Measurements from ENCODE around the gene SMIM35.

DNA sequence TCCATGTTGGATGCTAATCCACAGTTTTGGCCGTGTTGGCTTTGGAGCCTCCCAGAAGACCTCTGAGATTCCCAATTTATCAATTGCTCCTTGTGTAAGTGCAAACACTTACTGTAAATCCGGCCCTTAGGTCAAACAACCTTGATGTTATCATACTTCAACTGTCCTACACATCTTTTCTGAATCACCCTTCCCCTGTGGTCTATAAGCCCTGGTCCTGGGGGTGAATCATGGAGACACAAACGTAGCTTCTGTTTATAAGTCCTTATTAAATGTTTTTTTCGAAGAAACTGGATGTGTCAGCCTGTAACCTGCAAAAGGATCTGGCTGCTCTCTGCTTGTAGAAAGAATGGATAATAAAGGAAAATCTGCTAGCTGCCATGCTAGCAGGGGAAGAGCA, 102.3 kb downstream of the SMIM35 start:
- TF ChIP-seq FOXP2 (optimal IDR thresholded peaks at IDR 0.05; ENCODE audit: control extremely low read depth, extremely low read length, insufficient read depth) (no peak), EZH2 (IDR thresholded peaks at IDR 0.05) (no peak), POLR2AphosphoS5 (IDR thresholded peaks at IDR 0.05; ENCODE audit: borderline replicate concordance, low read depth, low read length) (no peak)
